WI38 (cell line): ENCODE measurements around the gene MANBA.
A peak's percentile ranks its signal among the peaks of the same experiment; 100 is the strongest.

Source experiments
- H3K4me3 ChIP-seq: 2 replicates; pipeline ENCODE4 v1.5.1; 2011; ENCODE audit warnings: low read depth, mild to moderate bottlenecking, control low read depth, low read length
- TF ChIP-seq, protein P1 (sequence below): IDR thresholded peaks from 2 replicates; pipeline ENCODE4 v1.5.1; 2012; ENCODE audit warnings: low read depth, mild to moderate bottlenecking, control low read depth, low read length

Gene MANBA

DNA sequence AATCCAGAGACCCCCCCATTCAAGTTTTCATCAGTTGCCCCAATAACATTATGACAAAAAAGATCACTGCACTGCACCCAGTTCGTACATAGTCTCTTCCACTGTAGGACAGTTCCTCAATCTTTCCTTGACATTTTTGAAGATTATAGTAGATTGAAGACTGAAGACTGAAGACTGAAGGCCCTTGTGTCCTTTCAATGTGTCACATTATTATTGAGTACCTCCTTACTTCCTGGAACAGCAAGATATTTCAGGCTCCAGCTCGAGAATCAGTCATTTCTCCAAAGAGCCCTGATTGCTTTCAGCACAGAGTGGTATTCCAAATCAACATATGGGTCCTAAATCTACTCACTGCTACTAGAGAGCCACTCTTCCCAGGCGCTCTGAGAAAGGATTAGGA is 75.0 kb downstream of the MANBA start:
- TF ChIP-seq, protein P1, sequence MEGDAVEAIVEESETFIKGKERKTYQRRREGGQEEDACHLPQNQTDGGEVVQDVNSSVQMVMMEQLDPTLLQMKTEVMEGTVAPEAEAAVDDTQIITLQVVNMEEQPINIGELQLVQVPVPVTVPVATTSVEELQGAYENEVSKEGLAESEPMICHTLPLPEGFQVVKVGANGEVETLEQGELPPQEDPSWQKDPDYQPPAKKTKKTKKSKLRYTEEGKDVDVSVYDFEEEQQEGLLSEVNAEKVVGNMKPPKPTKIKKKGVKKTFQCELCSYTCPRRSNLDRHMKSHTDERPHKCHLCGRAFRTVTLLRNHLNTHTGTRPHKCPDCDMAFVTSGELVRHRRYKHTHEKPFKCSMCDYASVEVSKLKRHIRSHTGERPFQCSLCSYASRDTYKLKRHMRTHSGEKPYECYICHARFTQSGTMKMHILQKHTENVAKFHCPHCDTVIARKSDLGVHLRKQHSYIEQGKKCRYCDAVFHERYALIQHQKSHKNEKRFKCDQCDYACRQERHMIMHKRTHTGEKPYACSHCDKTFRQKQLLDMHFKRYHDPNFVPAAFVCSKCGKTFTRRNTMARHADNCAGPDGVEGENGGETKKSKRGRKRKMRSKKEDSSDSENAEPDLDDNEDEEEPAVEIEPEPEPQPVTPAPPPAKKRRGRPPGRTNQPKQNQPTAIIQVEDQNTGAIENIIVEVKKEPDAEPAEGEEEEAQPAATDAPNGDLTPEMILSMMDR: no peak
- H3K4me3 ChIP-seq: no peak overlapping the region

DNA sequence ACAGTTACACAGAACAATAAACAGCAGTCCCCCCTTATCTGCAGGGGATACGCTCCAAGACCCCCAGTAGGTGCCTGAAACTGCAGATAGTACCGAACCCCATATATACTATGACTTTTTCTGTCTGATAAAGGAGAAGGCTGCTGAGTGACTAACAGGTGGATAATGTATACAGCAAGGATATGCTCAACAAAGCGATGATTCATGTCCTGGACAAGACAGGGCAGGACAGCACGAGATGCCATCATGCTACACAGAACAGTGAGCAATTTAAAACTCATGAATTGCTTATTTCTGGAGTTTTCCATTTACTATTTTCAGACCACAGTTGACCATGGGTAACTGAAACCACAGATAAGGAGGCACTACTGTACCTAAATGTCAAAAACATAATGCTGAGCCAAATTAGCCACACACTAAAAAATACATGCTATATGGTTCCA is 76.1 kb downstream of the MANBA start:
- H3K4me3 ChIP-seq: peak overlapping the region; percentile 15; the same call in 1 of the 2 replicates
- TF ChIP-seq, protein P1: no peak

DNA sequence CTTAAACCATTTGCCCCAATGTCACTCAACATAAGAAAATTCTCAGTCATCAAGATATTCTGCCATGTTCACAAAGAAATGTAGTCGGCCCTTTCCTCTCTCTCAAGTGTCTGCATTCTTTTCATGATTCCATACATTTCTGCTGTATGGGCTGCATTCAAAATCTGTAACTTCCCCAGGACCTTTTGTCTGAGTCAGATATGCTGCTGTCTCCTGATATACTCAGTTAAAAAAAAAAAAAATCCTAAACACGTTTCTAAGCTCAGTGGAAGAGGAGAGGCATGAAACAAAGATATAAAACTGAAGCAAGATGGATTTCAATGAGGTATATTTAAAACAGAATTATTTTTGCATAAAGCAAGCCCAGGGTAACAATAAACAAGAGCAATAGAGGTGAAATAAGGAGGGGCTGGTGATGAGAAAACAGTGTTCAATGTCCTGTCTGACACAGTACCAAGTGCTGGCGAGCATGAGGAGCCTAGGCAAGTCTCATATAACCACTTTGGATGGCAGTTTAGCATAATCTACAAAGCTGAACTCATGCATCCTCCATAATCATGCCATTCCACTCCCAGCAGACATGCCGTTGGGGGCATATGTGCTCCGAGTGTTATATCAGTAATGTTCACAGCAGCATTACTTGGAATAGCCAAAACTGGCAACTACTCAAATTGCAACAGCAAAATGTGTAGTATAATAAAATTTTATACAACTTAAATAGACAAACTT is 76.7 kb downstream of the MANBA start:
- peak overlapping the region; percentile 15; the same call in 1 of the 2 replicates for H3K4me3 ChIP-seq
- TF ChIP-seq, protein P1: no peak

DNA sequence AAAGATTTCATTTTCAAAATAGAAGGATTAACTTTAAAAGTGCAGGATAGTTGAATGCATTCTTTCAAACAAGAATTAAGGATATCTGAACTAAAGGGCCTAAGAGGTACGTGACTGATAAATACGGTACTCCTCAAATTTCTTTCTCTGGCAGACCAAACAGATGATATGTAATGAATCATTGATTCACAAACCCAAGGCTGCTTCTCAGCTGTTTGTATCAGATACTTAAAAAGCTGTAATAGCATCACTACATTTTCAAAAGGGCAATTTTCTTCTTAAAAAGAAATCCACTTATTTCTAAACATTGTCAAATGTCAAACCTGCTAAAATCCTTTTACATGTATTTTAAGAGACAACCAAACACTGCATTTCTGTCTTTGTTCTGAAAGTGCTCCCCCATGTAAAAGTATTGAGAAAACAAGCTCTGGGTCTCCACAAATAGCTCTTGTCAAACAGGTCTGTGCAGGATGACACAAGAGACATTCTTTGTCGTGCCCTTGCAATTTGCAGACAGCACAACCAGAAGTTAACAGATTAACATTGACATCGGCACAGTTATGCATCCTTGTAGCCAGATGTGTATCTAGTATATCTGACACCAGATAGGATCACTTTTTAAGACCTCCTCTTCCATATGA is 82.0 kb downstream of the MANBA start:
- no peak overlapping the region for H3K4me3 ChIP-seq
- TF ChIP-seq, protein P1: no peak

DNA sequence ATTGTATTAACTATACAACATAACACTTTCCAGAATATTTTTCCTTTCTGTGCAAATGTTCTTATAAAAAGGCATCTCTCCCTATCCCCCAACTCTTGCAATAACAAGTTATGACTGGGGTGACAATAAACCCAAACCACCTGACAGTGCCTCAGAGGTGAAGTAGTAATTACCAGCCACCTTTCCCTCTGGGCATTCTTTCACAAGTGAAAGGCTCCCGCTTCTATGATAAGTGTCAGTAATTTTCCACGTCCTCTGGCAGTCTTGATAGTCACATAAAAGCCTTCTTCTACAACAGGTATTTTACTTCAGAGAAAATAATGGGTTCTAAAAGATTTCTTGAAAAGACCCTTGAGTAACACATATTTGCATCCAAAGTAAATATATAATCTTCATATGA is 82.7 kb downstream of the MANBA start:
- no peak overlapping the region for H3K4me3 ChIP-seq
- TF ChIP-seq, protein P1: no peak

DNA sequence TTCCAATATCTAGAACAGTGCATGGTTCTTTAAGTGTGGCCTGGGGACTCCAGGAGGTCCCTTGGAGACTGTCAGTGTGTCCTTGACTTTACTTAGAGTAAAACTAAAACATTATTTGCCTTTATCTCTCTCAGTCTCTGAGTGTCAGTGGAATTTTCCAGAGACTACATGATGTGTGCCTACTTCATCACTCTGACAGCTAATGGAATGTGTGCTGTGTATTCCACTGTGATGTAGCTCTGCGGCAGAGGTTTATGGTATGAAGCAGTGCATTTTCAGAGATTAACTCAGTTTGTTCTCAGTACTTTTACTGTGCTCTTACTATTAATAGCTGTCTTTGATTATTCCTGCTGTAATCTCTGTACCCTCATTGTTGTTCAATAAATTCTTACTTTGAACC is 85.6 kb downstream of the MANBA start:
- H3K4me3 ChIP-seq: no peak overlapping the region
- TF ChIP-seq, protein P1: no peak

DNA sequence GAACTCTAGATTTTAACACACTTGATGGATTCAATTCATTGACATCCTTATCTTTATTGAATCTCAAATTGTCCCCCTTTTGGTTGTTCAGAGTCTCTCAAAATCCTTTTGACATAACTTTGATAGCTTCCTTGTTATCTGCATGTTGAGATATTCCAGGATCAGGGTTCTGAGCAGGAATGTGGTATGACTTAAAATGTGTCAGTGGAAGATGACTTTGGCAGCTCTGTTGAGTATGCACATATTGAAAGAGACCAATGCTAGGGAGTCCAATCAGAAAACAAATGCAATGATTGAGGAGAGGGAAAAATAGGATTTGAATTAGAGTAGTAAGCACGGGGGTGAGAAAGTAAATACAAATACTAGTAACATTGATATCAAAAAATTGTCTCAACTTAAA is 93.8 kb downstream of the MANBA start:
- H3K4me3 ChIP-seq: no peak overlapping the region
- TF ChIP-seq, protein P1: no peak
